Tibial nerve (tissue), 4 donors: Measurements from ENCODE around the gene ZNF521. TPM values are rescaled to one million over a fixed set of nuclear protein-coding genes. Genes with fewer than 3 reads are reported as not detected.
A peak's percentile ranks its signal among the peaks of the same experiment; 100 is the strongest.

Experiments
- DNase-seq, 2 donors: peaks; one replicate each; pipeline ENCODE4 v3.0.0-alpha.2; 2019; ENCODE audit warnings: low spot score in 2 of 2
- H3K27ac ChIP-seq, 4 donors: fragments of 200-600 bp; sonication (generic) in 3 of 4; one replicate each; pipeline ENCODE4 v1.5.1; 2017 to 2019; ENCODE audit warnings: mild to moderate bottlenecking in 1 of 4
- H3K27me3 ChIP-seq, 2 donors: fragments of 200-600 bp; sonication (generic) in 1 of 2; one replicate each; pipeline versions ENCODE4 v1.5.1 to v1.6.0; 2017 to 2019
- H3K36me3 ChIP-seq, 3 donors: fragments of 200-600 bp; sonication (generic); one replicate each; pipeline ENCODE4 v1.5.1; 2018 to 2019
- H3K4me1 ChIP-seq, 4 donors: fragments of 200-600 bp; sonication (generic) in 3 of 4; one replicate each; pipeline ENCODE4 v1.5.1; 2017 to 2019
- H3K4me3 ChIP-seq, 4 donors: fragments of 200-600 bp; sonication (generic) in 3 of 4; one replicate each; pipeline ENCODE4 v1.5.1; 2017 to 2019; ENCODE audit warnings: mild to moderate bottlenecking in 1 of 4, moderate library complexity in 1 of 4
- H3K9me3 ChIP-seq, 4 donors: fragments of 200-600 bp; sonication (generic) in 3 of 4; one replicate each; pipeline ENCODE4 v1.5.1; 2017 to 2019
- EP300 ChIP-seq, 2 donors: sonication (generic); formaldehyde crosslinking; IDR thresholded peaks; one replicate each; pipeline ENCODE4 v1.6.1; 2017; ENCODE audit warnings: antibody characterized with exemption in 2 of 2, mild to moderate bottlenecking in 1 of 2
- POLR2A ChIP-seq, 2 donors: fragments of 450-650 bp; IDR thresholded peaks; one replicate each; pipeline ENCODE4 v1.6.1; 2017; ENCODE audit warnings: antibody characterized with exemption in 2 of 2, mild to moderate bottlenecking in 2 of 2, moderate library complexity in 2 of 2
- WGBS, 2 donors: methylation state at CpG; one replicate each; pipeline ENCODE4 v1.1.5; 2018; 5-methylcytosine and 5-hydroxymethylcytosine counted together
- total RNA-seq, 4 donors: library from RNA; depleted of rRNA; stranded (reverse); fragments of >200 nt; gene quantifications; one replicate each; pipeline ENCODE4 v1.1.0, GENCODE V29; 2016
- TF ChIP-seq, protein P1 (sequence below), 5 experiments: fragments of 200-600 bp in 3 of 5; fragments of 450-650 bp in 2 of 5; sonication (generic) in 3 of 5; IDR thresholded peaks; one replicate each; pipeline ENCODE4 v1.5.1; 2016 to 2019; ENCODE audit warnings: antibody characterized with exemption in 5 of 5, mild to moderate bottlenecking in 3 of 5, moderate library complexity in 2 of 5

The ZNF521 gene
- total RNA-seq, 4 donors from 2014 or later: 32.7 to 66.3 (median 43.4) TPM

GRCh38 chr18:25335062-25335461 lies 16.9 kb downstream of the ZNF521 start:
- Histone ChIP-seq H3K4me3 (no peak overlapping the region), H3K36me3 (no peaks in the 10 kb centered on the region), H3K9me3 (no peaks in the 10 kb centered on the region), H3K4me1 (peaks cover 0 to 12% (median 0%) of the 10 kb centered on the region in 4 donors), H3K27me3 (no peaks in the 10 kb centered on the region), H3K27ac (no peak overlapping the region)
- no peak for DNase-seq
- WGBS, 2 donors: 88 to 95% methylated on average over 3 of the region's 3 CpGs
- no peak for TF ChIP-seq POLR2A (IDR thresholded peaks at IDR 0.05)
- TF ChIP-seq EP300 (IDR thresholded peaks at IDR 0.05): no peak
- TF ChIP-seq, protein P1, sequence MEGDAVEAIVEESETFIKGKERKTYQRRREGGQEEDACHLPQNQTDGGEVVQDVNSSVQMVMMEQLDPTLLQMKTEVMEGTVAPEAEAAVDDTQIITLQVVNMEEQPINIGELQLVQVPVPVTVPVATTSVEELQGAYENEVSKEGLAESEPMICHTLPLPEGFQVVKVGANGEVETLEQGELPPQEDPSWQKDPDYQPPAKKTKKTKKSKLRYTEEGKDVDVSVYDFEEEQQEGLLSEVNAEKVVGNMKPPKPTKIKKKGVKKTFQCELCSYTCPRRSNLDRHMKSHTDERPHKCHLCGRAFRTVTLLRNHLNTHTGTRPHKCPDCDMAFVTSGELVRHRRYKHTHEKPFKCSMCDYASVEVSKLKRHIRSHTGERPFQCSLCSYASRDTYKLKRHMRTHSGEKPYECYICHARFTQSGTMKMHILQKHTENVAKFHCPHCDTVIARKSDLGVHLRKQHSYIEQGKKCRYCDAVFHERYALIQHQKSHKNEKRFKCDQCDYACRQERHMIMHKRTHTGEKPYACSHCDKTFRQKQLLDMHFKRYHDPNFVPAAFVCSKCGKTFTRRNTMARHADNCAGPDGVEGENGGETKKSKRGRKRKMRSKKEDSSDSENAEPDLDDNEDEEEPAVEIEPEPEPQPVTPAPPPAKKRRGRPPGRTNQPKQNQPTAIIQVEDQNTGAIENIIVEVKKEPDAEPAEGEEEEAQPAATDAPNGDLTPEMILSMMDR (IDR thresholded peaks at IDR 0.05): no peak

DNA sequence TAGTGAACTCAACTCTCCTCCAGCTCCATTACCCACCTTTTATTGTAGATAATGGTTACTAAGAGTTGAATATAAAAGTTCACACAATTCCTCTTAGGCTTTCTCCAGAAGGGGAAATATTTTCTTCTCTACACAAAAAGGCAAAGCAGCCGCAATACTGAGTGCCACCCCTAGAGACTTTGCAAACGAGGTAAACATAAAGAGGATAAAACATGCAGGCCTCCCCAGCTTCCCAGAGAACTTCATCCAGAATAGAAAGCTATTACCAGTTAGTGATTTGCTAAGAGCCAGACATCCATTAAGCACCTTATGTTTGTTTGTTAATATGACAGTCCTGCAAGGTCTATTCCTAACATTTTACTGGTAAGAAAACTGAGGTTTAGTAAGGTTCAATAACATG lies 17.4 kb downstream of the ZNF521 start:
- H3K9me3 ChIP-seq: no peaks in the 10 kb centered on the region
- no peak for DNase-seq
- peaks cover 0 to 12% (median 0%) of the 10 kb centered on the region in 4 donors for H3K4me1 ChIP-seq
- no peaks in the 10 kb centered on the region for H3K36me3 ChIP-seq
- WGBS, 2 donors: 90% methylated on average over 2 of the region's 2 CpGs
- no peaks in the 10 kb centered on the region for H3K27me3 ChIP-seq
- no peak overlapping the region for H3K27ac ChIP-seq
- H3K4me3 ChIP-seq: no peak overlapping the region
- TF ChIP-seq, protein P1 (IDR thresholded peaks at IDR 0.05): no peak
- no peak for TF ChIP-seq EP300 (IDR thresholded peaks at IDR 0.05)
- no peak for TF ChIP-seq POLR2A (IDR thresholded peaks at IDR 0.05)

DNA sequence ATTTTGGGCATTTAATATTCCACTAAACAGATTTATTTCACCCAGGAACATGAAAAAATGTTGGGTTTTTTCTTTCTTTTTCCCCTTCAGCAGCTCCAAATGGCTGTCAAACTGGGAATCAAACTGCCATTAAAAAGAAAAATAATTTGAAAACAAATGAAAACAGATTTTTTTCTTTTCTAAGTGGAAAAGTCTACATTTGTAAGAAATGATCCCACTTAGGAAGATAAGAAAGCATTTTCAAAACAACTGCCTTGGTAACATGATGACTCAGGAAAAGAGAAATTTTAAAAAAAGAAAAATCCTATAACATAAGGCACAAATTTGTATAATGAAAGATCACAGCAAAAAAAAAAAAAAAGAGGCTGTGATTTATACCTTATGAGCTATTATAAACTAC lies 20.0 kb downstream of the ZNF521 start:
- H3K36me3 ChIP-seq: no peaks in the 10 kb centered on the region
- no peak for TF ChIP-seq EP300 (IDR thresholded peaks at IDR 0.05)
- no peak for TF ChIP-seq POLR2A (IDR thresholded peaks at IDR 0.05)
- TF ChIP-seq, protein P1 (IDR thresholded peaks at IDR 0.05): no peak

DNA sequence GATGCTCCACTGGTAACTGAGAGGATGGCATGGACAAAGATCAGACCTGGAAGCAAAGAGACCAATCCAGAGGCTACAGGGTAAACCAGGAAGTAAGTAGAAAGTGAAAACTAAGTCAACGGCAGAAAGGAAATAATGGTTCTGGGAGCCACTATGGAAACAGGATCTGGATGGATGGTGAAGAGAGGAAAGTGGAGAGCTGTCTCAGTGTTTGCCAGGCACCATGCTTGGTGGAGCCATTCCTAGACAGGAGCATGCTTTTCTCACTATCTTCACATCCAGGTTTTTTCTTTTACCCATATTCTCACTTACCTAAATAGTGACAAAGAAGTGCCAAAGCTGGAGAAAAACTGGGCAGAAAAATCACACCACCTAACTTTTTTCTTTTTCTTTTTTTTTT lies 22.2 kb downstream of the ZNF521 start:
- Histone ChIP-seq H3K27ac (no peak overlapping the region), H3K9me3 (no peaks in the 10 kb centered on the region), H3K27me3 (no peaks in the 10 kb centered on the region), H3K36me3 (no peaks in the 10 kb centered on the region), H3K4me1 (peaks cover 0 to 38% (median 6%) of the 10 kb centered on the region in 4 donors), H3K4me3 (no peak overlapping the region)
- TF ChIP-seq EP300 (IDR thresholded peaks at IDR 0.05): no peak
- TF ChIP-seq, protein P1 (IDR thresholded peaks at IDR 0.05): no peak
- 42 to 57% methylated on average over 1 of the region's 1 CpG for WGBS, 2 donors
- no peak for DNase-seq

More for the DNA sequence above, 20.0 kb downstream of the ZNF521 start:
- H3K9me3 ChIP-seq: no peaks in the 10 kb centered on the region
- no peak overlapping the region for H3K4me3 ChIP-seq
- peaks cover 0 to 22% (median under 1%) of the 10 kb centered on the region in 4 donors for H3K4me1 ChIP-seq
- H3K27ac ChIP-seq: no peak overlapping the region
- no peaks in the 10 kb centered on the region for H3K27me3 ChIP-seq
- DNase-seq: no peak

DNA sequence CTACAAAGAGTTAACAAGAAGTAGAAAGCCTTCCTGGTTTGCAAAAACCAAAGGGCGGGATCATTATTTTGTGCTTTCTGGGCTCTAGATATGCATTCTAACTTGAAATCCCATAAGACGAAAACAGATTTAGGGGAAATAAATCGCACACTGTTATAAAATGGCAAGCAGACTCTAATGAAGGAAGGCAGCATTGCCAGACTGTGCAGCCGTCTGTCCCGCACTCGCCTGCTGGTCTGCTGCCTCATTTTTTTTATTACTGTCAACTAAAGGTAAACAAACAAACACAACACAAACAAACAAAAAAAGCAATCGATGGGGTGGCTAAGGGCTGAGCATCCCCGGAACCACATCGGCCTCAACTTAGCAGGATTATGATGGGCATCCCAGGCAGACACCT lies 24.4 kb downstream of the ZNF521 start:
- no peak for DNase-seq
- WGBS, 2 donors: 42% methylated on average over 9 of the region's 9 CpGs
- peak overlapping the region in 2 of 4 donors; percentile 7 to 9 for H3K27ac ChIP-seq
- no peaks in the 10 kb centered on the region for H3K36me3 ChIP-seq
- H3K4me1 ChIP-seq: peaks cover 0 to 38% (median 6%) of the 10 kb centered on the region in 4 donors
- H3K27me3 ChIP-seq: no peaks in the 10 kb centered on the region
- TF ChIP-seq EP300 (IDR thresholded peaks at IDR 0.05): no peak
- TF ChIP-seq POLR2A (IDR thresholded peaks at IDR 0.05): no peak
- TF ChIP-seq, protein P1 (IDR thresholded peaks at IDR 0.05): no peak
- no peaks in the 10 kb centered on the region for H3K9me3 ChIP-seq
- peak overlapping the region in 1 of 4 donors; percentile 8 for H3K4me3 ChIP-seq
